Measurements from ENCODE around the gene PDGFB. TPM values are rescaled to one million over a fixed set of nuclear protein-coding genes. Genes with fewer than 3 reads are reported as not detected.
A peak's percentile ranks its signal among the peaks of the same experiment; 100 is the strongest.

Gene PDGFB
- total and polyA plus RNA-seq, 9 of the 15 experiments (the other 6 are each of a cell fraction or from before 2014, with no cell fraction given) = 0.07 to 4.0 (median 0.48) TPM; not detected in 1

- DNase-seq (ENCODE audit: extremely low read depth in 1 of 4, low spot score in 3 of 4) (no peak), ATAC-seq (no peak), FAIRE-seq (no peak)
- 79% methylated on average over 9 of the region's 14 CpGs for WGBS (ENCODE audit: insufficient coverage, low coverage, missing lambda C conversion rate)
- intact Hi-C loops (cut with micrococcal nuclease) (no loop called here), in situ Hi-C loops (cut with MboI) (no loop called here)
- H4K20me1 ChIP-seq (replicated peaks; ENCODE audit: control insufficient read depth, insufficient read depth, low read length) = no peaks in the 10 kb centered on the region
- H3K4me2 ChIP-seq (ENCODE audit: insufficient read depth, low read length) = no peak overlapping the region
- no peak for TF ChIP-seq MLLT1 (IDR thresholded peaks at IDR 0.05)
- TF ChIP-seq, protein P1, sequence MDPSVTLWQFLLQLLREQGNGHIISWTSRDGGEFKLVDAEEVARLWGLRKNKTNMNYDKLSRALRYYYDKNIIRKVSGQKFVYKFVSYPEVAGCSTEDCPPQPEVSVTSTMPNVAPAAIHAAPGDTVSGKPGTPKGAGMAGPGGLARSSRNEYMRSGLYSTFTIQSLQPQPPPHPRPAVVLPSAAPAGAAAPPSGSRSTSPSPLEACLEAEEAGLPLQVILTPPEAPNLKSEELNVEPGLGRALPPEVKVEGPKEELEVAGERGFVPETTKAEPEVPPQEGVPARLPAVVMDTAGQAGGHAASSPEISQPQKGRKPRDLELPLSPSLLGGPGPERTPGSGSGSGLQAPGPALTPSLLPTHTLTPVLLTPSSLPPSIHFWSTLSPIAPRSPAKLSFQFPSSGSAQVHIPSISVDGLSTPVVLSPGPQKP (CRISPR knock-in tag; IDR thresholded peaks at IDR 0.05) = no peak
- TF ChIP-seq SIX5 (IDR thresholded peaks at IDR 0.05; ENCODE audit: borderline replicate concordance in 1 of 2, insufficient read depth in 1 of 2, low read depth in 1 of 2, low read length in 2 of 2) = no peak
- TF ChIP-seq SP1 (CRISPR knock-in tag; IDR thresholded peaks at IDR 0.05) = no peak
- TF ChIP-seq PHF20 (IDR thresholded peaks at IDR 0.05; ENCODE audit: partially characterized antibody) = no peak
- TF ChIP-seq RCOR1 (IDR thresholded peaks at IDR 0.05; ENCODE audit: borderline replicate concordance in 1 of 2, low read depth in 2 of 2, low read length in 2 of 2) = no peak
- no peak for TF ChIP-seq GTF2F1 (IDR thresholded peaks at IDR 0.05; ENCODE audit: low read depth, low read length)
- TF ChIP-seq FOSL1 (tag; conservative IDR thresholded peaks at IDR 0.05) = no peak
- TF ChIP-seq, protein P2, sequence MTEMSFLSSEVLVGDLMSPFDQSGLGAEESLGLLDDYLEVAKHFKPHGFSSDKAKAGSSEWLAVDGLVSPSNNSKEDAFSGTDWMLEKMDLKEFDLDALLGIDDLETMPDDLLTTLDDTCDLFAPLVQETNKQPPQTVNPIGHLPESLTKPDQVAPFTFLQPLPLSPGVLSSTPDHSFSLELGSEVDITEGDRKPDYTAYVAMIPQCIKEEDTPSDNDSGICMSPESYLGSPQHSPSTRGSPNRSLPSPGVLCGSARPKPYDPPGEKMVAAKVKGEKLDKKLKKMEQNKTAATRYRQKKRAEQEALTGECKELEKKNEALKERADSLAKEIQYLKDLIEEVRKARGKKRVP (CRISPR knock-in tag; IDR thresholded peaks at IDR 0.05) = no peak
- H3K27ac ChIP-seq (ENCODE audit: extremely low read depth, low read depth, low read length) = no peak overlapping the region
- H3K9ac ChIP-seq (ENCODE audit: insufficient read depth in 1 of 2, low read depth in 2 of 2, low read length in 2 of 2) = peak overlapping the region in 1 of 2 experiments; percentile 35; a peak in 2 of 4 replicates
- H2AFZ ChIP-seq (ENCODE audit: low read depth, low read length) = no peak overlapping the region
- H3K9me3 ChIP-seq (replicated peaks; ENCODE audit: control insufficient read depth, insufficient read depth, low read depth, low read length) = peaks cover 8% of the 10 kb centered on the region
- no TSS peak for BruUV-seq (replicated peaks)
- H3K4me3 ChIP-seq = no peak overlapping the region
- POLR2A ChIA-PET = interaction anchor here (1.0 kb wide), 1 partner anchor 30 kb away, joined by 5 read pairs; the partner anchor contains the start of gene RPL3
- no peaks in the 10 kb centered on the region for H3K79me2 ChIP-seq (ENCODE audit: control insufficient read depth, insufficient read depth, low read length)
- H3K36me3 ChIP-seq (ENCODE audit: control insufficient read depth, insufficient read depth, low read length) = no peaks in the 10 kb centered on the region
- H3K27me3 ChIP-seq (ENCODE audit: control insufficient read depth in 2 of 2, insufficient read depth in 2 of 2, low read length in 2 of 2) = no peaks in the 10 kb centered on the region
- H3K4me1 ChIP-seq (replicated peaks in 1 of 2; ENCODE audit: control insufficient read depth in 2 of 2, insufficient read depth in 2 of 2, low read length in 2 of 2) = peaks cover 41 to 52% of the 10 kb centered on the region in 2 experiments
- CTCF ChIA-PET (ENCODE audit: low intra/inter-chr PET ratio) = no interaction called here
- H3K9me1 ChIP-seq (ENCODE audit: control insufficient read depth, insufficient read depth, low read length) = no peaks in the 10 kb centered on the region
Observed at GRCh38 chr22:39289533-39289932, 44.8 kb upstream of the PDGFB start.

All from K562 (cell line).